Measurements from ENCODE around the gene HSFX2. TPM values are rescaled to one million over a fixed set of nuclear protein-coding genes. Genes with fewer than 3 reads are reported as not detected.

HSFX2 gene
- total and polyA plus RNA-seq, 2 of the 13 experiments (the other 11 are each of a cell fraction or from before 2014, with no cell fraction given): 0.13 TPM; not detected in 1

Other genes with a start within 250 kb of the HSFX2 start
- 2.2 and 3.4 TPM in 2 replicates for gene IDS, start 90.0 kb downstream of the HSFX2 start, total RNA-seq (2016; rRNA removed; fragmentation: Illumina TruSeq; extraction: Trizol)
- gene IDS, start 90.0 kb downstream of the HSFX2 start, polyA plus RNA-seq (2011; rRNA removed): 11.9 and 13.6 TPM in 2 replicates
- gene EOLA1, start 54.3 kb downstream of the HSFX2 start, total RNA-seq (2016; rRNA removed; fragmentation: Illumina TruSeq; extraction: Trizol): 8.9 and 9.6 TPM in 2 replicates
- gene EOLA1, start 54.3 kb downstream of the HSFX2 start, polyA plus RNA-seq (2011; rRNA removed): 6.5 and 7.8 TPM in 2 replicates
- not detected in 2 replicates for gene HSFX3, start 45.4 kb downstream of the HSFX2 start, total RNA-seq (2016; rRNA removed; fragmentation: Illumina TruSeq; extraction: Trizol)
- not detected in 2 replicates for gene HSFX3, start 45.4 kb downstream of the HSFX2 start, polyA plus RNA-seq (2011; rRNA removed)
- 0.07 TPM in 1 of 2 replicates, not detected in the other for gene MAGEA9B, start 7.9 kb downstream of the HSFX2 start, total RNA-seq (2016; rRNA removed; fragmentation: Illumina TruSeq; extraction: Trizol)
- 0.11 TPM in 1 of 2 replicates, not detected in the other for gene MAGEA9B, start 7.9 kb downstream of the HSFX2 start, polyA plus RNA-seq (2011; rRNA removed)
- gene TMEM185A, start 36.5 kb upstream of the HSFX2 start, total RNA-seq (2016; rRNA removed; fragmentation: Illumina TruSeq; extraction: Trizol): 4.4 and 5.9 TPM in 2 replicates
- gene TMEM185A, start 36.5 kb upstream of the HSFX2 start, polyA plus RNA-seq (2011; rRNA removed): 9.9 and 10.5 TPM in 2 replicates
- not detected in 2 replicates for gene MAGEA11, start 116.7 kb upstream of the HSFX2 start, total RNA-seq (2016; rRNA removed; fragmentation: Illumina TruSeq; extraction: Trizol)
- not detected in 2 replicates for gene MAGEA11, start 116.7 kb upstream of the HSFX2 start, polyA plus RNA-seq (2011; rRNA removed)
- 0.09 TPM in 1 of 2 replicates, not detected in the other for gene HSFX1, start 178.8 kb upstream of the HSFX2 start, total RNA-seq (2016; rRNA removed; fragmentation: Illumina TruSeq; extraction: Trizol)
- 0.08 and 0.12 TPM in 2 replicates for gene HSFX1, start 178.8 kb upstream of the HSFX2 start, polyA plus RNA-seq (2011; rRNA removed)
- 0.07 TPM in 1 of 2 replicates, not detected in the other for gene MAGEA9, start 186.6 kb upstream of the HSFX2 start, total RNA-seq (2016; rRNA removed; fragmentation: Illumina TruSeq; extraction: Trizol)
- gene MAGEA9, start 186.6 kb upstream of the HSFX2 start, polyA plus RNA-seq (2011; rRNA removed): not detected in 2 replicates